K562 (cell line): ENCODE data around the gene MVD. TPM values are rescaled to one million over a fixed set of nuclear protein-coding genes. Genes with fewer than 3 reads are reported as not detected.

Source experiments
- ERF ChIP-seq: fragments of 450-650 bp; formaldehyde crosslinking; IDR thresholded peaks from 2 replicates; pipeline ENCODE4 v1.4.0; 2020; ENCODE audit warnings: mild to moderate bottlenecking, mixed read lengths
- GTF2F1 ChIP-seq: IDR thresholded peaks from 2 replicates; pipeline ENCODE4 v1.6.1; 2011; ENCODE audit warnings: low read depth, low read length, improper control_type of control experiment
- HLTF ChIP-seq: fragments of 450-650 bp; IDR thresholded peaks from 2 replicates; pipeline ENCODE4 v1.6.1; 2016
- NBN ChIP-seq: fragments of 450-650 bp; IDR thresholded peaks from 2 replicates; pipeline ENCODE4 v1.6.1; 2016; ENCODE audit warnings: low read depth, mild to moderate bottlenecking
- NFE2L1 ChIP-seq: fragments of 450-650 bp; IDR thresholded peaks from 2 replicates; pipeline ENCODE4 v1.6.1; 2016; ENCODE audit warnings: missing genetic modification characterization, low read depth, mild to moderate bottlenecking, missing compliant biosample characterization, moderate library complexity, borderline replicate concordance
- SMAD4 ChIP-seq: fragments of 250-450 bp; sonication (Bioruptor Pico); conservative IDR thresholded peaks from 2 replicates; pipeline ENCODE4 v1.8.0; 2021; ENCODE audit warnings: inconsistent platforms, mild to moderate bottlenecking, moderate library complexity
- ZBTB7A ChIP-seq: IDR thresholded peaks from 2 replicates; pipeline ENCODE4 v1.6.1; 2011; ENCODE audit warnings: low read depth, mild to moderate bottlenecking, low read length, moderate library complexity, borderline replicate concordance; ENCODE audit not compliant: control insufficient read depth
- ZNF707 ChIP-seq: fragments of 250-450 bp; sonication (Bioruptor Pico); conservative IDR thresholded peaks from 2 replicates; pipeline ENCODE4 v1.8.0; 2022; ENCODE audit warnings: inconsistent platforms, mild to moderate bottlenecking, moderate library complexity
- polyA plus RNA-seq, 8 experiments: library from polyadenylated mRNA; depleted of rRNA in 4 of 8; stranded (reverse) in 5 of 8; unstranded in 3 of 8; fragments of >200 nt; fragmentation: Nextera tagmentation in 2 of 8; fragmentation: Illumina TruSeq in 1 of 8; extraction: Ambion mirVana in 2 of 8; extraction: Trizol in 1 of 8; gene quantifications; 2 replicates each; pipeline versions ENCODE4 v1.2.1 to v1.2.3, GENCODE V29; 2011 to 2014; ENCODE audit warnings: inconsistent platforms in 1 of 8, missing spikeins in 1 of 8
- total RNA-seq, 7 experiments: library from RNA; depleted of rRNA in 6 of 7; stranded (reverse); fragments of >200 nt in 6 of 7; fragmentation: Illumina TruSeq in 2 of 7; extraction: Trizol in 2 of 7; gene quantifications; 2 replicates each; pipeline versions ENCODE4 v1.2.1 to v1.2.3, GENCODE V29; 2011 to 2021; ENCODE audit warnings: low replicate concordance in 1 of 7
- TF ChIP-seq, protein P1 (sequence below), 3 experiments: fragments of 200-800 bp in 1 of 3; fragments of 250-450 bp in 1 of 3; fragments of 450-650 bp in 1 of 3; sonication (Bioruptor Pico) in 1 of 3; sonication (Bioruptor generic) in 1 of 3; formaldehyde crosslinking in 1 of 3; IDR thresholded peaks; 2 replicates each; pipeline versions ENCODE4 v1.6.1 to v1.8.0; 2016 to 2022; ENCODE audit warnings: mild to moderate bottlenecking in 2 of 3, missing genetic modification characterization in 2 of 3, missing compliant biosample characterization in 1 of 3, moderate library complexity in 1 of 3
- TF ChIP-seq, protein P2 (sequence below): fragments of 450-650 bp; IDR thresholded peaks from 2 replicates; pipeline ENCODE4 v1.6.1; 2017; ENCODE audit warnings: antibody characterized with exemption, mild to moderate bottlenecking
- TF ChIP-seq, protein P3 (sequence below): sonication (generic); formaldehyde crosslinking; IDR thresholded peaks from 2 replicates; pipeline ENCODE4 v1.9.0; 2022; ENCODE audit warnings: mild to moderate bottlenecking, missing genetic modification reagents
- TF ChIP-seq, protein P4 (sequence below), 2 experiments: fragments of 450-650 bp; IDR thresholded peaks; 2 replicates each; pipeline ENCODE4 v1.6.1; 2018; ENCODE audit warnings: mild to moderate bottlenecking in 2 of 2, low read depth in 1 of 2; ENCODE audit not compliant: partially characterized antibody in 2 of 2

The MVD gene
- total and polyA plus RNA-seq, 9 of the 15 experiments (the other 6 are each of a cell fraction or from before 2014, with no cell fraction given), result 12.2 to 141 (median 45.3) TPM

DNA sequence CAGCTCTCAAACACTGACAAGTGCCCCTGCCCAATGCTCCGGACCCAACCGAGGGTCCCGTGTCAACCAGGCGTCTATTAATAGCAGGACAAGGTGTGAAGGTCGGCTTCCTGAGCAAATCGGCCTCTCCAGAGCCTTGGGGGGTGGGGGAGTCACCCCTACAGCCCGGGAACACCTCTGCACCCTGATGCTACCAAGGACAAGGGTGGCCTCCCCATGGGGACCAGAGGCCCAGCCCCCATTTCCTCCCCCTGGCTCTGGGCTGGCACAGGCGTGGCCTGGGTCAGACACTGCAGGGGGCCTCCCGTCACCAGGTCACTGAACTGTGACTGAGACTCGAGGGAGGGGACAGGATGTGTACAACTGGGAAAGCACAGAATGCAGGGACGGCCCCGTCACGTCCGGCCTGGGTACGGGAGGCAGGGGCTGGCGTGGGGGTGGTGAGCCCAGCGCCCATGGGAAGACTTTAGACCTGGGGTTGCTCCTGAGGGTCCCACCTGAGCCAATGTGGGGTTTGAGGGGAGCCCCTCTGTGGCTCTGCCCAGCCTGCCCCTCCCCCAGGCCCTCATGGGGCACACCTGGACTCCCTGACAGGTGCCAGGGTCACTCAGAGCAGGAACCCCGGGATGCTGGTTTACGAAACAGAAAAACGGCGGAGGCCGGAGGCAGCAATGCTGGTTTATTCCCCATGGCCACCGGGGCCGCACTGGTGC is 11.5 kb downstream of the MVD start (continued):
- TF ChIP-seq, protein P1, sequence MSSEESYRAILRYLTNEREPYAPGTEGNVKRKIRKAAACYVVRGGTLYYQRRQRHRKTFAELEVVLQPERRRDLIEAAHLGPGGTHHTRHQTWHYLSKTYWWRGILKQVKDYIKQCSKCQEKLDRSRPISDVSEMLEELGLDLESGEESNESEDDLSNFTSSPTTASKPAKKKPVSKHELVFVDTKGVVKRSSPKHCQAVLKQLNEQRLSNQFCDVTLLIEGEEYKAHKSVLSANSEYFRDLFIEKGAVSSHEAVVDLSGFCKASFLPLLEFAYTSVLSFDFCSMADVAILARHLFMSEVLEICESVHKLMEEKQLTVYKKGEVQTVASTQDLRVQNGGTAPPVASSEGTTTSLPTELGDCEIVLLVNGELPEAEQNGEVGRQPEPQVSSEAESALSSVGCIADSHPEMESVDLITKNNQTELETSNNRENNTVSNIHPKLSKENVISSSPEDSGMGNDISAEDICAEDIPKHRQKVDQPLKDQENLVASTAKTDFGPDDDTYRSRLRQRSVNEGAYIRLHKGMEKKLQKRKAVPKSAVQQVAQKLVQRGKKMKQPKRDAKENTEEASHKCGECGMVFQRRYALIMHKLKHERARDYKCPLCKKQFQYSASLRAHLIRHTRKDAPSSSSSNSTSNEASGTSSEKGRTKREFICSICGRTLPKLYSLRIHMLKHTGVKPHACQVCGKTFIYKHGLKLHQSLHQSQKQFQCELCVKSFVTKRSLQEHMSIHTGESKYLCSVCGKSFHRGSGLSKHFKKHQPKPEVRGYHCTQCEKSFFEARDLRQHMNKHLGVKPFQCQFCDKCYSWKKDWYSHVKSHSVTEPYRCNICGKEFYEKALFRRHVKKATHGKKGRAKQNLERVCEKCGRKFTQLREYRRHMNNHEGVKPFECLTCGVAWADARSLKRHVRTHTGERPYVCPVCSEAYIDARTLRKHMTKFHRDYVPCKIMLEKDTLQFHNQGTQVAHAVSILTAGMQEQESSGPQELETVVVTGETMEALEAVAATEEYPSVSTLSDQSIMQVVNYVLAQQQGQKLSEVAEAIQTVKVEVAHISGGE (CRISPR knock-in tag; IDR thresholded peaks at IDR 0.05), result peak; percentile 33 to 90 (median 62); a peak in 4 of 6 replicates
- TF ChIP-seq, protein P2, sequence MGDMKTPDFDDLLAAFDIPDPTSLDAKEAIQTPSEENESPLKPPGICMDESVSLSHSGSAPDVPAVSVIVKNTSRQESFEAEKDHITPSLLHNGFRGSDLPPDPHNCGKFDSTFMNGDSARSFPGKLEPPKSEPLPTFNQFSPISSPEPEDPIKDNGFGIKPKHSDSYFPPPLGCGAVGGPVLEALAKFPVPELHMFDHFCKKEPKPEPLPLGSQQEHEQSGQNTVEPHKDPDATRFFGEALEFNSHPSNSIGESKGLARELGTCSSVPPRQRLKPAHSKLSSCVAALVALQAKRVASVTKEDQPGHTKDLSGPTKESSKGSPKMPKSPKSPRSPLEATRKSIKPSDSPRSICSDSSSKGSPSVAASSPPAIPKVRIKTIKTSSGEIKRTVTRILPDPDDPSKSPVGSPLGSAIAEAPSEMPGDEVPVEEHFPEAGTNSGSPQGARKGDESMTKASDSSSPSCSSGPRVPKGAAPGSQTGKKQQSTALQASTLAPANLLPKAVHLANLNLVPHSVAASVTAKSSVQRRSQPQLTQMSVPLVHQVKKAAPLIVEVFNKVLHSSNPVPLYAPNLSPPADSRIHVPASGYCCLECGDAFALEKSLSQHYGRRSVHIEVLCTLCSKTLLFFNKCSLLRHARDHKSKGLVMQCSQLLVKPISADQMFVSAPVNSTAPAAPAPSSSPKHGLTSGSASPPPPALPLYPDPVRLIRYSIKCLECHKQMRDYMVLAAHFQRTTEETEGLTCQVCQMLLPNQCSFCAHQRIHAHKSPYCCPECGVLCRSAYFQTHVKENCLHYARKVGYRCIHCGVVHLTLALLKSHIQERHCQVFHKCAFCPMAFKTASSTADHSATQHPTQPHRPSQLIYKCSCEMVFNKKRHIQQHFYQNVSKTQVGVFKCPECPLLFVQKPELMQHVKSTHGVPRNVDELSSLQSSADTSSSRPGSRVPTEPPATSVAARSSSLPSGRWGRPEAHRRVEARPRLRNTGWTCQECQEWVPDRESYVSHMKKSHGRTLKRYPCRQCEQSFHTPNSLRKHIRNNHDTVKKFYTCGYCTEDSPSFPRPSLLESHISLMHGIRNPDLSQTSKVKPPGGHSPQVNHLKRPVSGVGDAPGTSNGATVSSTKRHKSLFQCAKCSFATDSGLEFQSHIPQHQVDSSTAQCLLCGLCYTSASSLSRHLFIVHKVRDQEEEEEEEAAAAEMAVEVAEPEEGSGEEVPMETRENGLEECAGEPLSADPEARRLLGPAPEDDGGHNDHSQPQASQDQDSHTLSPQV, result peak; percentile 61; the same call in 1 of the 2 replicates
- TF ChIP-seq, protein P3, sequence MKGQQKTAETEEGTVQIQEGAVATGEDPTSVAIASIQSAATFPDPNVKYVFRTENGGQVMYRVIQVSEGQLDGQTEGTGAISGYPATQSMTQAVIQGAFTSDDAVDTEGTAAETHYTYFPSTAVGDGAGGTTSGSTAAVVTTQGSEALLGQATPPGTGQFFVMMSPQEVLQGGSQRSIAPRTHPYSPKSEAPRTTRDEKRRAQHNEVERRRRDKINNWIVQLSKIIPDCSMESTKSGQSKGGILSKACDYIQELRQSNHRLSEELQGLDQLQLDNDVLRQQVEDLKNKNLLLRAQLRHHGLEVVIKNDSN (CRISPR knock-in tag), result no peak
- TF ChIP-seq ERF, result peak; percentile 58; the same call in 1 of the 2 replicates
- TF ChIP-seq ZBTB7A, result peak; percentile 74
- no peak for TF ChIP-seq NBN
- no peak for TF ChIP-seq HLTF
- no peak for TF ChIP-seq GTF2F1
- TF ChIP-seq, protein P4, sequence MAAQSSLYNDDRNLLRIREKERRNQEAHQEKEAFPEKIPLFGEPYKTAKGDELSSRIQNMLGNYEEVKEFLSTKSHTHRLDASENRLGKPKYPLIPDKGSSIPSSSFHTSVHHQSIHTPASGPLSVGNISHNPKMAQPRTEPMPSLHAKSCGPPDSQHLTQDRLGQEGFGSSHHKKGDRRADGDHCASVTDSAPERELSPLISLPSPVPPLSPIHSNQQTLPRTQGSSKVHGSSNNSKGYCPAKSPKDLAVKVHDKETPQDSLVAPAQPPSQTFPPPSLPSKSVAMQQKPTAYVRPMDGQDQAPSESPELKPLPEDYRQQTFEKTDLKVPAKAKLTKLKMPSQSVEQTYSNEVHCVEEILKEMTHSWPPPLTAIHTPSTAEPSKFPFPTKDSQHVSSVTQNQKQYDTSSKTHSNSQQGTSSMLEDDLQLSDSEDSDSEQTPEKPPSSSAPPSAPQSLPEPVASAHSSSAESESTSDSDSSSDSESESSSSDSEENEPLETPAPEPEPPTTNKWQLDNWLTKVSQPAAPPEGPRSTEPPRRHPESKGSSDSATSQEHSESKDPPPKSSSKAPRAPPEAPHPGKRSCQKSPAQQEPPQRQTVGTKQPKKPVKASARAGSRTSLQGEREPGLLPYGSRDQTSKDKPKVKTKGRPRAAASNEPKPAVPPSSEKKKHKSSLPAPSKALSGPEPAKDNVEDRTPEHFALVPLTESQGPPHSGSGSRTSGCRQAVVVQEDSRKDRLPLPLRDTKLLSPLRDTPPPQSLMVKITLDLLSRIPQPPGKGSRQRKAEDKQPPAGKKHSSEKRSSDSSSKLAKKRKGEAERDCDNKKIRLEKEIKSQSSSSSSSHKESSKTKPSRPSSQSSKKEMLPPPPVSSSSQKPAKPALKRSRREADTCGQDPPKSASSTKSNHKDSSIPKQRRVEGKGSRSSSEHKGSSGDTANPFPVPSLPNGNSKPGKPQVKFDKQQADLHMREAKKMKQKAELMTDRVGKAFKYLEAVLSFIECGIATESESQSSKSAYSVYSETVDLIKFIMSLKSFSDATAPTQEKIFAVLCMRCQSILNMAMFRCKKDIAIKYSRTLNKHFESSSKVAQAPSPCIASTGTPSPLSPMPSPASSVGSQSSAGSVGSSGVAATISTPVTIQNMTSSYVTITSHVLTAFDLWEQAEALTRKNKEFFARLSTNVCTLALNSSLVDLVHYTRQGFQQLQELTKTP (IDR thresholded peaks at IDR 0.05; ENCODE audit: low read depth in 1 of 2, partially characterized antibody in 2 of 2), result no peak
- peak; percentile 34; the same call in 1 of the 2 replicates for TF ChIP-seq ZNF707 (CRISPR knock-in tag)
- no peak for TF ChIP-seq NFE2L1 (tag)
- TF ChIP-seq SMAD4 (CRISPR knock-in tag), result peak; percentile 74
